ENCODE data around the gene CFAP97D1.

CFAP97D1 gene

DNA sequence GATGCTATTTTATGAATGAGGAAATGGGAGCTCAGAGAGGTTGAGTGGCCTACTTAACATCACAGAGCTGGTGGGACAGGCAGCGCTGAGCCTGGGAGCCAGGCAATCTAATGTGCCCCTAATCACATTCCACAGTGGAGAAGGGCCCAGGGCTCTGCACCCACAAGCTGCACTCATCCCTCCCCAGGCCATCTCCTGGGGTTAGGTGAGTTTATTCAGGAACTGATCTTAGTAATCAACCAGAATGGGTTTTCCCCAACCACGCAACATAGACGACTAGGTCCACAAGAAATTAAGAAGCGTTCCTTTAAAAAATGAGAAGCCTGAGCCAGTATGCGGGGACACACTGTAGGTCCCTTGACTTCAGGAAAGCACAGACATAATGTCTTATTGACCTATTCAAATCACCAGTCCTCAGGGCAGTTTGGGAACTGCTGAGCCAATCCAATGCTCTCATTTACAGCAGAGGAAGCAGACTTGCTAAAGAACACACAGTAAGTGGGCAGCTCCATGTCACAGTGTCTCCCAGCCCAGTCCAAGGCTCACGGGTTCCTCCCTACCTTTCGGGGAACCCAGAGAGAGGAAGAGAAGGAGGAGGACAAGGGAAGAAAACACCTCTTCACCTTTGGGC lies 50.4 kb downstream of the CFAP97D1 start:
- TF ChIP-seq FOXP2 (optimal IDR thresholded peaks at IDR 0.05; ENCODE audit: borderline replicate concordance, extremely low read depth, extremely low read length, insufficient read depth), result no peak
- no peak for TF ChIP-seq TAF1 (IDR thresholded peaks at IDR 0.05; ENCODE audit: borderline replicate concordance, insufficient read depth, low read length)
- TF ChIP-seq POLR2AphosphoS5 (IDR thresholded peaks at IDR 0.05; ENCODE audit: low read depth, low read length), result no peak
- TF ChIP-seq, protein P1, sequence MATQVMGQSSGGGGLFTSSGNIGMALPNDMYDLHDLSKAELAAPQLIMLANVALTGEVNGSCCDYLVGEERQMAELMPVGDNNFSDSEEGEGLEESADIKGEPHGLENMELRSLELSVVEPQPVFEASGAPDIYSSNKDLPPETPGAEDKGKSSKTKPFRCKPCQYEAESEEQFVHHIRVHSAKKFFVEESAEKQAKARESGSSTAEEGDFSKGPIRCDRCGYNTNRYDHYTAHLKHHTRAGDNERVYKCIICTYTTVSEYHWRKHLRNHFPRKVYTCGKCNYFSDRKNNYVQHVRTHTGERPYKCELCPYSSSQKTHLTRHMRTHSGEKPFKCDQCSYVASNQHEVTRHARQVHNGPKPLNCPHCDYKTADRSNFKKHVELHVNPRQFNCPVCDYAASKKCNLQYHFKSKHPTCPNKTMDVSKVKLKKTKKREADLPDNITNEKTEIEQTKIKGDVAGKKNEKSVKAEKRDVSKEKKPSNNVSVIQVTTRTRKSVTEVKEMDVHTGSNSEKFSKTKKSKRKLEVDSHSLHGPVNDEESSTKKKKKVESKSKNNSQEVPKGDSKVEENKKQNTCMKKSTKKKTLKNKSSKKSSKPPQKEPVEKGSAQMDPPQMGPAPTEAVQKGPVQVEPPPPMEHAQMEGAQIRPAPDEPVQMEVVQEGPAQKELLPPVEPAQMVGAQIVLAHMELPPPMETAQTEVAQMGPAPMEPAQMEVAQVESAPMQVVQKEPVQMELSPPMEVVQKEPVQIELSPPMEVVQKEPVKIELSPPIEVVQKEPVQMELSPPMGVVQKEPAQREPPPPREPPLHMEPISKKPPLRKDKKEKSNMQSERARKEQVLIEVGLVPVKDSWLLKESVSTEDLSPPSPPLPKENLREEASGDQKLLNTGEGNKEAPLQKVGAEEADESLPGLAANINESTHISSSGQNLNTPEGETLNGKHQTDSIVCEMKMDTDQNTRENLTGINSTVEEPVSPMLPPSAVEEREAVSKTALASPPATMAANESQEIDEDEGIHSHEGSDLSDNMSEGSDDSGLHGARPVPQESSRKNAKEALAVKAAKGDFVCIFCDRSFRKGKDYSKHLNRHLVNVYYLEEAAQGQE (IDR thresholded peaks at IDR 0.05; ENCODE audit: insufficient read depth in 1 of 2, low read depth in 2 of 2, low read length in 2 of 2), result no peak
- TF ChIP-seq SIN3A (IDR thresholded peaks at IDR 0.05; ENCODE audit: borderline replicate concordance, insufficient read depth, low read length), result no peak

DNA sequence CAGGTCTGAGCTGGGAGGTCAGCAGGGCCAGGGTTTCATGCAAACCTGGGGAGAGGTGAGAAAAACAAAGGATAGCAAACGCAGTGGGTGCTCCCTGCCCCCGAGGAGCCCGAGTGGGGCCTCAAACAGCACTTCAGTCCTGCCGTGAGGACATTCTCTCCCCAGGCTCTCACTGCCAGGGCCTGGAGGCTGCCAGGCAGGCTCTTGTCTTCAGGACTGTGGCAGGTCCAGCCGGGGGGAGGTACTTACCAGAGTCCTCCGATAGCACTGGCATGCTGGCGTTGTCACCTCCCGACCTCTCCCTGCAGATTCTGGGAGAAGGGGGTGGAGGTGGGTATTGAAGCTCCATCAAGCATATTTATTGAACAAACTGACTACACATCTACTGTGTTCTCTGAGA lies 51.4 kb downstream of the CFAP97D1 start:
- TF ChIP-seq POLR2AphosphoS5 (IDR thresholded peaks at IDR 0.05; ENCODE audit: low read depth, low read length) (no peak), SIN3A (IDR thresholded peaks at IDR 0.05; ENCODE audit: borderline replicate concordance, insufficient read depth, low read length) (no peak), FOXP2 (optimal IDR thresholded peaks at IDR 0.05; ENCODE audit: borderline replicate concordance, extremely low read depth, extremely low read length, insufficient read depth) (no peak), TAF1 (IDR thresholded peaks at IDR 0.05; ENCODE audit: borderline replicate concordance, insufficient read depth, low read length) (no peak)
- TF ChIP-seq, protein P1 (IDR thresholded peaks at IDR 0.05; ENCODE audit: insufficient read depth in 1 of 2, low read depth in 2 of 2, low read length in 2 of 2), result no peak

DNA sequence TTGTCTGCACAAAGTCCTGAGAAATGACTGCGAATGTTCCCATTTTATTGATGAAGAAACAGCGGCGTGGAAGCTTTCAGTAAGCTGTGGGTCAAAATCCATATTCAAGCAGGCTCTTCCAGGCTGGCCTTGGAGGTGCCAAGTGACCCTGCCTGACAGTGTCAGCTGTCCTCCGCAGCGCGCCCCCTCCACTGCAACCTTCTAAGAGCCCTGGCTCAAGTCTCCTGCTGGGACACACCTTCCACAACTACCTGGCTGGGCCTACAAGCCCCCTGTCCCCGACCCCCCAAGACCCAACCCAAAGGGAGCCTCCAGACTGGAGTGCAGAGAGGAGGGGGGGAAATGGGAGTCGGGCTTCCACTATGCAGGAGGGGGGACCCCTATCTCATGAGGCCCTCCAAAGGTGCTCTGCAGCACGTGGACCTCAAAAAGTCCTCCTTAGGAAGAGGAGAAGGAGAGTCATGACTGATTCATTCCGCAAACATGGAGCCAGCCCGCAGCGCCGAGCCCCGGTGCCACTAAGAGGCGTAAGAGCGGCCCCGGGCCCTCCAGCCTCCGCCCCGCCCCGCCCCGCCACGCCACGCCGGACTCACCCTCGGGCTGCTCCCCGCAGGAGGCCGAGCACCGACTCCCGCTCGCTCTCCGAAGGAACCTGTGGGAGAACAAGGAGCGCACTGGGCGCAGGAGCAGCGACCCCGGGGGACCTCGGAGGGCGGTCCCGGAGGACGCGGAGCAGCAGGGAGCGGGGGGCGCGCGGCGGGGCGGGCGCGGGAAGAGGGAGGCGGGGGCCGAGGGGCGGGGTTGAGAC lies 52.1 kb downstream of the CFAP97D1 start:
- TF ChIP-seq TAF1 (IDR thresholded peaks at IDR 0.05; ENCODE audit: borderline replicate concordance, insufficient read depth, low read length) (no peak), FOXP2 (optimal IDR thresholded peaks at IDR 0.05; ENCODE audit: borderline replicate concordance, extremely low read depth, extremely low read length, insufficient read depth) (no peak), POLR2AphosphoS5 (IDR thresholded peaks at IDR 0.05; ENCODE audit: low read depth, low read length) (no peak), SIN3A (IDR thresholded peaks at IDR 0.05; ENCODE audit: borderline replicate concordance, insufficient read depth, low read length) (no peak)
- TF ChIP-seq, protein P1 (IDR thresholded peaks at IDR 0.05; ENCODE audit: insufficient read depth in 1 of 2, low read depth in 2 of 2, low read length in 2 of 2), result no peak

DNA sequence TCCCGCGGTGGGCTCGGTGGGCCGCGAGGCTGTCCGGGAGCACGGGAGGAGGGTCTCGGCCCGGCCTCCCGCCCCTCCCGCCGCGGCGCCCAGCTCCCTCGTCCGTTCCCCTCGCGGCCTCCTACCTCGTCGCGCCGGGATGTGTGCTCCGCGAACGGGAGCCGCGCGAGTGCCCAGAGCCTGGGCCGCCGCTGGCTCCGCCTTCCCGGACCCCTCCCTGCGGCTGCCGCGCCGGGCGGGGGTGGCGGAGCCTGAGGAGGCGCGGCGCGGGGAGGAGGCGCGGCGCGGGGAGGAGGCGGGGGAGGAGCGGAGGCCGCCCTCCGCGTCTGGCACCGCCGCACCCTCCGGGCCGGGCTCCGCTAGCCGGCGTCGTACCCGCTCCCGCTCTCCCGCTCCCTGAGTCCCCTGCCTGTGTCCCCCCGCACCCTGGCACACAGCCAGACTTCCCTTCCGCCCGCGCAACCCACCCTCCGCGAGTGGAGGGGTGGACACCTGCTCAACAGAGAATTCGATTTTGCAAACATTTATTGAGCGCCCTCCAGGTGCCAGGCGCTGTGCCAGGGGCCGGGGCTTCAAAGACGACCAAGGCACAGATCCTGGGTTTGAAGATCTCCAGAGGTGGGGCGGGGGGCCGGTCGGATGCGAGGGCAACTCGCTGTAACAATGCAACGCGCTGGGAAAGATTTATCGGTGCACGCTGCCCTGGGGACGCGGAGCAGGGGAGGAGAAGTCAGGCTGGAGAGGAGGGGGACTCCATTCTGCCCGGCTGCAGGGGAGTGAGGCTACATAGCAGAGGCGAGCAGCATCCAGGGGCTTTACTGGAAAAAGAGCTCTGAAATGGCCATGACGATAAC lies 53.0 kb downstream of the CFAP97D1 start, which contains the start of gene MPP3:
MPP3 (minus strand) TSS at position 171 of the 854 bp plus-strand sequence. CDS start 1,240 bp downstream, outside the sequence.
- peak; percentile 84 for TF ChIP-seq FOXP2 (optimal IDR thresholded peaks at IDR 0.05; ENCODE audit: borderline replicate concordance, extremely low read depth, extremely low read length, insufficient read depth)
- TF ChIP-seq TAF1 (IDR thresholded peaks at IDR 0.05; ENCODE audit: borderline replicate concordance, insufficient read depth, low read length), result no peak
- peak; percentile 57; the same call in 1 of the 2 replicates for TF ChIP-seq POLR2AphosphoS5 (IDR thresholded peaks at IDR 0.05; ENCODE audit: low read depth, low read length)

DNA sequence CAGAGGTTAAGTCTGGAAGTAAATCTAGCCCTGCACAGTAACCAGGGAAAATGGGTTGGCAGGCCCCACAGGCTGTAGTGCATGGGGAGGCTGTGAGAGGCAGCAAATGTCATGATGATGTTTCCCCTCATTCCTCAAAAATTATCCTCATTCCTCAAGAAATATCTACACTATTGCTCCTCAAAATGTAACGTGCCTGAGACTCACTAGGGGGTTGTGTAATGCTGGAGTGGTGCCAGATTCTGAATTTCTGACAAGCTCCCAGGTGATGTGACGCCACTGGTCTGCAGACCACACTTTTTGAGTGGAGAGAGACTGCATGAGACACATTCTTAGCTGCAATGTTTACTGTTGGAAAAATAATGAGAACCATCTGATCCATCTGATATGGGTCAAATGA lies 53.9 kb downstream of the CFAP97D1 start:
- TF ChIP-seq POLR2AphosphoS5 (IDR thresholded peaks at IDR 0.05; ENCODE audit: low read depth, low read length) (no peak), SIN3A (IDR thresholded peaks at IDR 0.05; ENCODE audit: borderline replicate concordance, insufficient read depth, low read length) (no peak), FOXP2 (optimal IDR thresholded peaks at IDR 0.05; ENCODE audit: borderline replicate concordance, extremely low read depth, extremely low read length, insufficient read depth) (no peak), TAF1 (IDR thresholded peaks at IDR 0.05; ENCODE audit: borderline replicate concordance, insufficient read depth, low read length) (no peak)
- TF ChIP-seq, protein P1 (IDR thresholded peaks at IDR 0.05; ENCODE audit: insufficient read depth in 1 of 2, low read depth in 2 of 2, low read length in 2 of 2), result no peak

Data from PFSK-1 (cell line).